ENCODE data around the gene YAP1. TPM values are rescaled to one million over a fixed set of nuclear protein-coding genes. Genes with fewer than 3 reads are reported as not detected.
A peak's percentile ranks its signal among the peaks of the same experiment; 100 is the strongest.

The YAP1 gene
- total and polyA plus RNA-seq, 8 donors, result 22.0 to 400 (median 64.4) TPM

DNA sequence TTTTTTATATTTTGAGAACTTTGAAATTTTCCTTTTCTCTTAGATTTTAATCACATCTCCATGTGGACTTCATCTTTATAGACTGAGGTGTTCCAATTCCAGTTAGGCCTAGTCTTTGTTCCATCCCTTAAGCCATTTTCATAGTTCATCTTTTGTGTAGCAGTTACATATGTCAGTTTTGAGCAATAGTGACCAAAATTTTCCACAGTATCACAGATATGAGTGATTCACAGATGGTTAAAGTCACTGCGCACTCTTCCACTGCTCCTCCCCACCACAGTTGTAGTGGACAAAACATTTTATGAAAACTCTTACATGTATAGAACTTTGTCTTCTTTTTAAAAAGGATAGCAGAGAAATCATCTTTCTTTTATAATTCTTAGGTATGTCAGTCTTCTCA, 42.8 kb downstream of the YAP1 start:
- peaks cover 20 to 76% (median 47%) of the 10 kb centered on the region in 4 donors for H3K4me1 ChIP-seq
- no peaks in the 10 kb centered on the region for H3K36me3 ChIP-seq
- intact Hi-C loops (cut with DNase I; ENCODE audit: low total_unique reads), result no loop called here
- H3K27ac ChIP-seq, result no peak overlapping the region
- no peak for TF ChIP-seq POLR2A (IDR thresholded peaks at IDR 0.05)
- TF ChIP-seq EP300 (IDR thresholded peaks at IDR 0.05), result no peak
- TF ChIP-seq POLR2AphosphoS5 (IDR thresholded peaks at IDR 0.05), result no peak
- TF ChIP-seq, protein P1, sequence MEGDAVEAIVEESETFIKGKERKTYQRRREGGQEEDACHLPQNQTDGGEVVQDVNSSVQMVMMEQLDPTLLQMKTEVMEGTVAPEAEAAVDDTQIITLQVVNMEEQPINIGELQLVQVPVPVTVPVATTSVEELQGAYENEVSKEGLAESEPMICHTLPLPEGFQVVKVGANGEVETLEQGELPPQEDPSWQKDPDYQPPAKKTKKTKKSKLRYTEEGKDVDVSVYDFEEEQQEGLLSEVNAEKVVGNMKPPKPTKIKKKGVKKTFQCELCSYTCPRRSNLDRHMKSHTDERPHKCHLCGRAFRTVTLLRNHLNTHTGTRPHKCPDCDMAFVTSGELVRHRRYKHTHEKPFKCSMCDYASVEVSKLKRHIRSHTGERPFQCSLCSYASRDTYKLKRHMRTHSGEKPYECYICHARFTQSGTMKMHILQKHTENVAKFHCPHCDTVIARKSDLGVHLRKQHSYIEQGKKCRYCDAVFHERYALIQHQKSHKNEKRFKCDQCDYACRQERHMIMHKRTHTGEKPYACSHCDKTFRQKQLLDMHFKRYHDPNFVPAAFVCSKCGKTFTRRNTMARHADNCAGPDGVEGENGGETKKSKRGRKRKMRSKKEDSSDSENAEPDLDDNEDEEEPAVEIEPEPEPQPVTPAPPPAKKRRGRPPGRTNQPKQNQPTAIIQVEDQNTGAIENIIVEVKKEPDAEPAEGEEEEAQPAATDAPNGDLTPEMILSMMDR (IDR thresholded peaks at IDR 0.05), result no peak
- H3K9me3 ChIP-seq, result no peaks in the 10 kb centered on the region
- no peak overlapping the region for H3K4me3 ChIP-seq
- no peaks in the 10 kb centered on the region for H3K27me3 ChIP-seq
- 82 to 98% (median 94%) methylated on average over 1 of the region's 1 CpG for WGBS, 5 donors
- no peak for DNase-seq

DNA sequence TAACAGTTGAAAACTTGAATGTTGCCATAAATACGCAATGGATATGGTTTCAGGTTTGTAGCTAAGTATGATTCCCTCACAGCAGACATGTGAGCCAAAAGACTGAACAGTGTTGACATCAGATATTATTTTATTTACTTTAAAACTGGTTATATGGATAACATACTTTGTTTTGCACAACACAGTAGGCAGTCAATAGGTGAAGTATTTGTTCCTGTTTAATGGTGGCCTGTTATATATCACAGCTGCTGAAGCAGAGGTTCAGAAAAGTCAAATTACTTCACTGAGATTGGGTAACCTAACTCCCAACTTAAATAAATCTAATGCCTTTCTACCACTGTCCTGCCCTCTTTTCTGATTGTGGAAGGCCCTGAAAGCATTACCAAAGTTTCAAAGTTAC, 44.6 kb downstream of the YAP1 start:
- no peak overlapping the region for H3K4me3 ChIP-seq
- no peak for TF ChIP-seq POLR2AphosphoS5 (IDR thresholded peaks at IDR 0.05)
- H3K9me3 ChIP-seq, result no peaks in the 10 kb centered on the region
- H3K36me3 ChIP-seq, result no peaks in the 10 kb centered on the region
- peaks cover 35 to 81% (median 58%) of the 10 kb centered on the region in 4 donors for H3K4me1 ChIP-seq
- intact Hi-C loops (cut with DNase I; ENCODE audit: low total_unique reads), result no loop called here
- no peaks in the 10 kb centered on the region for H3K27me3 ChIP-seq
- DNase-seq, result no peak
- 49 to 75% (median 64%) methylated on average over 1 of the region's 1 CpG for WGBS, 5 donors
- peak overlapping the region in 2 of 5 donors; percentile 3 to 22 for H3K27ac ChIP-seq

DNA sequence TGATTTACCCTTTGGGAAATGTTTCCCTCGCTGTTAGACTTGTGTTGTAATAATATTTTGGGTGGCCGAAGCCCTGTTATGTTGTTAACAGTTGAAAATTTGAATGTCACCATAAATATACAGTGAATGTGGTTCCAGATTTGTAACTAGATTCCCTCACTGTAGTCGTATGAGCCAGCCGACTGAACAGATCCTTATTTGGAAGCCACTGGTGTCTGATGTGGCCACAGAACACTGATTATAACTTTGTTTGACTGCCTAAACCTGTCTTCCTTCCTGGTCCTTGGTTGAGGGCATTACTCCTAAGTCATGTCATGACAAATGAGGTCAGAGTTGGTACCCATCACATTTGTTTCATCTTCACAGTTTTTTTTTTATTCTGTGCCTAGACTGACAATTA, 45.4 kb downstream of the YAP1 start:
- Histone ChIP-seq H3K27ac (peak overlapping the region in 2 of 5 donors; percentile 52), H3K36me3 (no peaks in the 10 kb centered on the region), H3K27me3 (no peaks in the 10 kb centered on the region), H3K9me3 (no peaks in the 10 kb centered on the region), H3K4me1 (peaks cover 36 to 88% (median 64%) of the 10 kb centered on the region in 4 donors), H3K4me3 (no peak overlapping the region)
- TF ChIP-seq, protein P1 (IDR thresholded peaks at IDR 0.05), result no peak
- TF ChIP-seq POLR2AphosphoS5 (IDR thresholded peaks at IDR 0.05) (no peak), EP300 (IDR thresholded peaks at IDR 0.05) (no peak), POLR2A (IDR thresholded peaks at IDR 0.05) (no peak)
- intact Hi-C loops (cut with DNase I; ENCODE audit: low total_unique reads), result no loop called here
- no peak for DNase-seq
- WGBS, 5 donors, result 39 to 61% (median 56%) methylated on average over 4 of the region's 4 CpGs

DNA sequence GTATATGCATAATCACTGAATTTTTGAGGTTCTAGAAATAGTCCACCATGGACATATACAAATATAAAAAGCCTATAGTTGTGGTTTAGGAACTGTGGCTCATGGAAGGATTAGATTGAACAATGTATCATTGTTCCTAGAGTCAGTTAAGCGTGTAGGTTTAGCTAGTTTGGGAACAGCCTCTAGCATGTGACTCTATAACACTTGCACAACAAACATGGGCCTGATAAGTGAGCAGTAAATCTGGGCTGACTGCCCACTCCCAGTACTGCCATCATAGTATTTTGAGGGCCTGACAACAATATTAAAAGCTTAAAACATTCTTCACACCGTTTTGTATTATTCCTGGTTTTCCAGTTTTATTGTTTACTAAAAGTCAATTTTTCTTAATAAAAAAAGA, 47.0 kb downstream of the YAP1 start:
- TF ChIP-seq POLR2AphosphoS5 (IDR thresholded peaks at IDR 0.05), result peak; percentile 17 to 88 (median 65)
- TF ChIP-seq, protein P1 (IDR thresholded peaks at IDR 0.05), result no peak
- no peaks in the 10 kb centered on the region for H3K27me3 ChIP-seq
- H3K4me1 ChIP-seq, result peaks cover 41 to 87% (median 63%) of the 10 kb centered on the region in 4 donors
- H3K9me3 ChIP-seq, result no peaks in the 10 kb centered on the region
- H3K4me3 ChIP-seq, result no peak overlapping the region
- peak; percentile 85 to 86 for DNase-seq
- intact Hi-C loops (cut with DNase I; ENCODE audit: low total_unique reads), result no loop called here
- WGBS, 5 donors, result 14 to 33% (median 25%) methylated on average over 2 of the region's 2 CpGs
- H3K36me3 ChIP-seq, result no peaks in the 10 kb centered on the region
- peak overlapping the region in 4 of 5 donors; percentile 13 to 52 (median 36) for H3K27ac ChIP-seq

DNA sequence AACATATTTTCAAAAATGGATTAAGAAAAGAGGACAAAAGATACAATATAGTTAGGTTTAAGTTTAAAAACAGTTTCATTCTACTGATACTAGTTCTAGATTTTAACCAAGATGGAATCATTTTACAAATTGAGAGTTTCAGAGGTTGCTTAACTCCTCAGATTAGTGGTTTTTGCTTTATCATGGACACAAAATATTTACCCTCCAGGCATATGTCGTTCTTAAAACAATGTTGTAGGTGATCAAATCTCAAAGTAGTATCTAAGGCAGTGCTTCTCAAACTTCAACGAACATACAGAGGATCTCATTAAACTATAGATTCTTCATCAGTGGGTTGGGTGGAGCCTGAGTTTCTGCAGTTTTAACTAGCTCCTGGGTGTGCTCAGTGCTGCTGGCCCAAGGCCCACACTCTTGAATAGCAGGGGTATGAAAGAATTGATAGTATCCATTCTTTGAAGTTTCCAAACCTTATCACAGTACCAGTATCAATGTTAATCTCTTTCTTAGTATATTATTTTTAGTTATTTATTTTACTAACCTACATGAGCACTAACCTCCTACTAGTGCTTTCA, 48.0 kb downstream of the YAP1 start:
- H3K27ac ChIP-seq, result peak overlapping the region in 2 of 5 donors; percentile 42 to 52
- 19 to 46% (median 31%) methylated on average over 2 of the region's 2 CpGs for whole genome bisulfite sequencing, 5 donors
- intact Hi-C loops (cut with DNase I; ENCODE audit: low total_unique reads), result no loop called here

More for the DNA sequence above, 48.0 kb downstream of the YAP1 start:
- H3K9me3 ChIP-seq, result no peaks in the 10 kb centered on the region
- H3K27me3 ChIP-seq, result no peaks in the 10 kb centered on the region
- peaks cover 0 to 10% (median 4%) of the 10 kb centered on the region in 4 donors for H3K36me3 ChIP-seq
- peak in 1 of 2 donors; percentile 10 for DNase-seq
- no peak for TF ChIP-seq POLR2AphosphoS5 (IDR thresholded peaks at IDR 0.05)
- TF ChIP-seq EP300 (IDR thresholded peaks at IDR 0.05), result no peak
- TF ChIP-seq POLR2A (IDR thresholded peaks at IDR 0.05), result no peak
- TF ChIP-seq, protein P1 (IDR thresholded peaks at IDR 0.05), result no peak
- peaks cover 41 to 77% (median 59%) of the 10 kb centered on the region in 4 donors for H3K4me1 ChIP-seq
- no peak overlapping the region for H3K4me3 ChIP-seq
